ENCODE data around the gene GM2A. TPM values are rescaled to one million over a fixed set of nuclear protein-coding genes. Genes with fewer than 3 reads are reported as not detected.
A peak's percentile ranks its signal among the peaks of the same experiment; 100 is the strongest.
"Not testable (repeated sequence)": the region's sequence is repeated elsewhere in the genome, so short reads cannot be mapped to it uniquely, and the experiment has no call there.

Gene GM2A
- polyA plus RNA-seq, 1 donor from 2014 or later, result 0.40 TPM

DNA sequence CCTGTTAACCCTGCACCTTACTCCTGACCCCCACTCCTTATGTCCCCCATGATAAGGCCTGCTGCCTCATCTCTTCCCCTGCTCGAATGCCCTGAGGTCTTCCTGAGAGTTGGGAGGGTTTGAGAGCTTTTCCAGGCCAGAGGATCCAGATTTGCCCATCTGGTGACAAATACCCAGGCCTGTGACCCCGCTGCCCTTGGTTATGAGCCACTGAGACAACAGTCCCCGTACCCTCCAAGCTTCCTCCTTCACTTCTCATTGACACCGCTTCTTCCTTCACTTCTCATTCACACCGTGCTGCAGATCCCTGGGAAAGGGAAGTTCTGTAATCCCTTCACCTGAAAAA, 593 bp downstream of the GM2A start:
- Histone ChIP-seq H3F3A (ENCODE audit: insufficient read depth, low read length, poor library complexity, severe bottlenecking) (no peaks in the 10 kb centered on the region), H4K20me1 (ENCODE audit: insufficient read depth) (no peaks in the 10 kb centered on the region), H3K27me3 (ENCODE audit: insufficient read depth, low read depth, low read length) (no peaks in the 10 kb centered on the region), H3K9me3 (ENCODE audit: low read length) (no peaks in the 10 kb centered on the region), H3K27ac (ENCODE audit: low read length) (no peak overlapping the region), H3K4me3 (ENCODE audit: low read length) (peak overlapping the region; percentile 75), H2AFZ (ENCODE audit: low read depth, low read length) (peak overlapping the region; percentile 71), H3K9ac (ENCODE audit: low read length) (peak overlapping the region; percentile 56), H3K4me2 (ENCODE audit: low read length) (peak overlapping the region; percentile 36), H3K79me2 (replicated peaks; ENCODE audit: insufficient read depth, low read length) (no peaks in the 10 kb centered on the region), H3K9me2 (ENCODE audit: insufficient read depth, low read length) (no peaks in the 10 kb centered on the region), H3K36me3 (ENCODE audit: insufficient read depth, low read length) (no peaks in the 10 kb centered on the region)
- TF ChIP-seq EP300 (conservative IDR thresholded peaks at IDR 0.05; ENCODE audit: poor library complexity, severe bottlenecking) (no peak), POLR2AphosphoS5 (IDR thresholded peaks at IDR 0.05) (no peak), EZH2 (IDR thresholded peaks at IDR 0.05; ENCODE audit: borderline replicate concordance, insufficient read depth, low read length, poor library complexity, severe bottlenecking) (no peak), TAF1 (IDR thresholded peaks at IDR 0.05; ENCODE audit: low read depth) (no peak), RAD21 (conservative IDR thresholded peaks at IDR 0.05) (no peak), SMC3 (conservative IDR thresholded peaks at IDR 0.05; ENCODE audit: poor library complexity) (no peak), MXI1 (conservative IDR thresholded peaks at IDR 0.05; ENCODE audit: poor library complexity, severe bottlenecking) (no peak)
- TF ChIP-seq, protein P1, sequence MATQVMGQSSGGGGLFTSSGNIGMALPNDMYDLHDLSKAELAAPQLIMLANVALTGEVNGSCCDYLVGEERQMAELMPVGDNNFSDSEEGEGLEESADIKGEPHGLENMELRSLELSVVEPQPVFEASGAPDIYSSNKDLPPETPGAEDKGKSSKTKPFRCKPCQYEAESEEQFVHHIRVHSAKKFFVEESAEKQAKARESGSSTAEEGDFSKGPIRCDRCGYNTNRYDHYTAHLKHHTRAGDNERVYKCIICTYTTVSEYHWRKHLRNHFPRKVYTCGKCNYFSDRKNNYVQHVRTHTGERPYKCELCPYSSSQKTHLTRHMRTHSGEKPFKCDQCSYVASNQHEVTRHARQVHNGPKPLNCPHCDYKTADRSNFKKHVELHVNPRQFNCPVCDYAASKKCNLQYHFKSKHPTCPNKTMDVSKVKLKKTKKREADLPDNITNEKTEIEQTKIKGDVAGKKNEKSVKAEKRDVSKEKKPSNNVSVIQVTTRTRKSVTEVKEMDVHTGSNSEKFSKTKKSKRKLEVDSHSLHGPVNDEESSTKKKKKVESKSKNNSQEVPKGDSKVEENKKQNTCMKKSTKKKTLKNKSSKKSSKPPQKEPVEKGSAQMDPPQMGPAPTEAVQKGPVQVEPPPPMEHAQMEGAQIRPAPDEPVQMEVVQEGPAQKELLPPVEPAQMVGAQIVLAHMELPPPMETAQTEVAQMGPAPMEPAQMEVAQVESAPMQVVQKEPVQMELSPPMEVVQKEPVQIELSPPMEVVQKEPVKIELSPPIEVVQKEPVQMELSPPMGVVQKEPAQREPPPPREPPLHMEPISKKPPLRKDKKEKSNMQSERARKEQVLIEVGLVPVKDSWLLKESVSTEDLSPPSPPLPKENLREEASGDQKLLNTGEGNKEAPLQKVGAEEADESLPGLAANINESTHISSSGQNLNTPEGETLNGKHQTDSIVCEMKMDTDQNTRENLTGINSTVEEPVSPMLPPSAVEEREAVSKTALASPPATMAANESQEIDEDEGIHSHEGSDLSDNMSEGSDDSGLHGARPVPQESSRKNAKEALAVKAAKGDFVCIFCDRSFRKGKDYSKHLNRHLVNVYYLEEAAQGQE (IDR thresholded peaks at IDR 0.05; ENCODE audit: borderline replicate concordance), result no peak
- TF ChIP-seq, protein P2, sequence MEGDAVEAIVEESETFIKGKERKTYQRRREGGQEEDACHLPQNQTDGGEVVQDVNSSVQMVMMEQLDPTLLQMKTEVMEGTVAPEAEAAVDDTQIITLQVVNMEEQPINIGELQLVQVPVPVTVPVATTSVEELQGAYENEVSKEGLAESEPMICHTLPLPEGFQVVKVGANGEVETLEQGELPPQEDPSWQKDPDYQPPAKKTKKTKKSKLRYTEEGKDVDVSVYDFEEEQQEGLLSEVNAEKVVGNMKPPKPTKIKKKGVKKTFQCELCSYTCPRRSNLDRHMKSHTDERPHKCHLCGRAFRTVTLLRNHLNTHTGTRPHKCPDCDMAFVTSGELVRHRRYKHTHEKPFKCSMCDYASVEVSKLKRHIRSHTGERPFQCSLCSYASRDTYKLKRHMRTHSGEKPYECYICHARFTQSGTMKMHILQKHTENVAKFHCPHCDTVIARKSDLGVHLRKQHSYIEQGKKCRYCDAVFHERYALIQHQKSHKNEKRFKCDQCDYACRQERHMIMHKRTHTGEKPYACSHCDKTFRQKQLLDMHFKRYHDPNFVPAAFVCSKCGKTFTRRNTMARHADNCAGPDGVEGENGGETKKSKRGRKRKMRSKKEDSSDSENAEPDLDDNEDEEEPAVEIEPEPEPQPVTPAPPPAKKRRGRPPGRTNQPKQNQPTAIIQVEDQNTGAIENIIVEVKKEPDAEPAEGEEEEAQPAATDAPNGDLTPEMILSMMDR (IDR thresholded peaks at IDR 0.05; ENCODE audit: poor library complexity, severe bottlenecking), result no peak

DNA sequence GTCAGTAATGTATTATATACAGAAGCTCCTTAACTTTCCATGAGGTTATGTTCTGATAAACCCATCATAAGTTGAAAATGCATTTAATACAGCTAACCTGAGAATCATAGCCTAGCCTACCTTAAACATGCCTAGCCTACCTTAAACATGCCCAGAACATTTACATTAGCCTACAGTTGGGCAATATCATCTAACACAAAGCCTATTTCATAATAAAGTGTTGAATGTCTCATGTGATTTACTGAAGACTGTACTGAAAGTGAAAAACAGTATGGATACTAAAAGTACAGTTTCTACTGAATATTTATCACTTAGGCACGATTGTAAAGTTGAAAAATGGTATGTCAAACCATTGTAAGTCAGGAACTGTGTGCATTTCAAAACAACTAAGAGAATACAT, 1.6 kb downstream of the GM2A start:
- Histone ChIP-seq H3K36me3 (ENCODE audit: insufficient read depth, low read length) (no peaks in the 10 kb centered on the region), H3K4me3 (ENCODE audit: low read length) (no peak overlapping the region), H3K79me2 (replicated peaks; ENCODE audit: insufficient read depth, low read length) (no peaks in the 10 kb centered on the region), H3K9ac (ENCODE audit: low read length) (no peak overlapping the region), H3K4me2 (ENCODE audit: low read length) (no peak overlapping the region), H3K9me2 (ENCODE audit: insufficient read depth, low read length) (no peaks in the 10 kb centered on the region), H3F3A (ENCODE audit: insufficient read depth, low read length, poor library complexity, severe bottlenecking) (no peaks in the 10 kb centered on the region), H2AFZ (ENCODE audit: low read depth, low read length) (no peak overlapping the region), H3K9me3 (ENCODE audit: low read length) (no peaks in the 10 kb centered on the region), H4K20me1 (ENCODE audit: insufficient read depth) (no peaks in the 10 kb centered on the region), H3K27ac (ENCODE audit: low read length) (no peak overlapping the region), H3K27me3 (ENCODE audit: insufficient read depth, low read depth, low read length) (no peaks in the 10 kb centered on the region)
- TF ChIP-seq EZH2 (IDR thresholded peaks at IDR 0.05; ENCODE audit: borderline replicate concordance, insufficient read depth, low read length, poor library complexity, severe bottlenecking) (no peak), TAF1 (IDR thresholded peaks at IDR 0.05; ENCODE audit: low read depth) (no peak), RAD21 (conservative IDR thresholded peaks at IDR 0.05) (no peak), SMC3 (conservative IDR thresholded peaks at IDR 0.05; ENCODE audit: poor library complexity) (no peak), EP300 (conservative IDR thresholded peaks at IDR 0.05; ENCODE audit: poor library complexity, severe bottlenecking) (no peak), POLR2AphosphoS5 (IDR thresholded peaks at IDR 0.05) (no peak), MXI1 (conservative IDR thresholded peaks at IDR 0.05; ENCODE audit: poor library complexity, severe bottlenecking) (no peak)
- TF ChIP-seq, protein P1 (IDR thresholded peaks at IDR 0.05; ENCODE audit: borderline replicate concordance), result no peak
- TF ChIP-seq, protein P2 (IDR thresholded peaks at IDR 0.05; ENCODE audit: poor library complexity, severe bottlenecking), result no peak

DNA sequence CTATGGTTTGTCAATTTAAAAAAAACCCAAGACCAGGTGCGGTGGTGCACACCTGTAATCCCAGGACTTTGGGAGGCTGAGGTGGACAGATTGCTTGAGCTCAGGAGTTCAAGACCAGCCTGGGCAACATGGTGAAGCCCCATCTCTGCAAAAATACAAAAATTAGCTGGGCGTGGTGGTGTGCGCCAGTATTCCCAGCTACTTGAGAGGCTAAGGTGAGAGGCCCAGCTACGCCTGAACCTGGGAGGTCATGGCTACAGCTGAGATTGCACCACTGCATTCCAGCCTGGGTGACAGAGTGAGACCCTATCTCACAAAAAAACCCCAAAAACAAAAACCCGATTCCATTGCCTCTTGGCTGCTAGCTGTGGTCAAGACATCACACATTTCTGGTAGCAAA, 2.0 kb downstream of the GM2A start:
- not testable (repeated sequence) for H3K4me3 ChIP-seq (ENCODE audit: low read length); H3F3A ChIP-seq (ENCODE audit: insufficient read depth, low read length, poor library complexity, severe bottlenecking); H3K27me3 ChIP-seq (ENCODE audit: insufficient read depth, low read depth, low read length); H3K9ac ChIP-seq (ENCODE audit: low read length); H3K9me3 ChIP-seq (ENCODE audit: low read length); H3K9me2 ChIP-seq (ENCODE audit: insufficient read depth, low read length); H3K4me2 ChIP-seq (ENCODE audit: low read length); H4K20me1 ChIP-seq (ENCODE audit: insufficient read depth); H3K36me3 ChIP-seq (ENCODE audit: insufficient read depth, low read length); H2AFZ ChIP-seq (ENCODE audit: low read depth, low read length); H3K27ac ChIP-seq (ENCODE audit: low read length); H3K79me2 ChIP-seq (replicated peaks; ENCODE audit: insufficient read depth, low read length)
